ENCODE results near the gene TBC1D3.
"Not testable (repeated sequence)": the region's sequence is repeated elsewhere in the genome, so short reads cannot be mapped to it uniquely, and the experiment has no call there.

The TBC1D3 gene

DNA sequence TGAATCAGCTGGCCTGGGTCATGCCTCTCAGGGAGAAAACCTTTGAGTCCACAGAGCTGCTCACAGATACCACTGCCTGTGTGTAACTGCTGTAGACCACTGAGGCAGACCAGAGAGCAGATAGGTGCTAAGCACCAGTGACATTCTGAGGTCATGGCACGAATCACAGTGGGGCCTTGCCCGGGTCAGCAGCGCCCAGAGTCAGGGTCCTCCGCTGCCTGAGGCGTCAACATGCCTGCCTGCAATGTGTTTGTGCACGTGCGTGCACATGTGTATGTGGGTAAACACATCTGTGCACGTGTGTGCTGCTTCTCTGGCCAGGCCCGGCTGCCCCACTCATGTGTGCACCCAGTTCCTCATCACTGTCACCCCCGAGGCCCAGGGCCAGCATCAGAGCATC lies at the start of gene TBC1D3:
Gene TBC1D3, minus strand, starts transcription at position 101 of the 400 bp plus-strand sequence. CDS start 1,526 bp downstream, outside the sequence.
- not testable (repeated sequence) for H3K27ac ChIP-seq (ENCODE audit: low read depth, low read length); H3K4me3 ChIP-seq (ENCODE audit: low read depth in 1 of 2, low read length in 2 of 2); H3K4me1 ChIP-seq (ENCODE audit: control insufficient read depth in 1 of 2, insufficient read depth in 2 of 2, low read length in 2 of 2); H3K9ac ChIP-seq (ENCODE audit: low read depth in 1 of 2, low read length in 2 of 2); H3K36me3 ChIP-seq (ENCODE audit: control insufficient read depth in 1 of 2, insufficient read depth in 2 of 2, low read length in 2 of 2); H3K27me3 ChIP-seq (ENCODE audit: control insufficient read depth in 1 of 2, insufficient read depth in 2 of 2, low read length in 2 of 2); H3K9me3 ChIP-seq (ENCODE audit: control insufficient read depth in 1 of 2, low read length in 2 of 2)

DNA sequence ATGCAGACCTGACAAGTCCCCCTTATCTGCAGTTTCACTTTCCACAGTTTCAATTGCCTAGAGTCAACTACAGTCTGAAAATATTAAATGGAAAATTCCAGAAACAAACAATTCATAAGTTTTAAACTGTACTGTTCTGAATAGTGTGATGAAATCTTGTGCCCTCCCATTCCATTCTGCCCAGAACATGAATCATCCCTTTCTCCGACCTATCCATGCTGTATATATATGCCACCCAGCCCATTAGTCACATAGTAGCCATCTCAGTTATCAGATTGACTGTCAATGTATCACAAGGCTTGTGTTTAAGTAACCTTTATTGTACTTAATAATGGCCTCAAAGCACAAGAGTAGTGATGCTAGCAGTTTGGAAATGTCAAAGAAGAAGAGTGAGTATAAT lies 40.4 kb upstream of the TBC1D3 start:
- H3K36me3 ChIP-seq (ENCODE audit: control insufficient read depth in 1 of 2, insufficient read depth in 2 of 2, low read length in 2 of 2); H3K27me3 ChIP-seq (ENCODE audit: control insufficient read depth in 1 of 2, insufficient read depth in 2 of 2, low read length in 2 of 2); H3K4me3 ChIP-seq (ENCODE audit: low read depth in 1 of 2, low read length in 2 of 2): not testable (repeated sequence)

GRCh38 chr17:38225844-38226495 lies 33.6 kb upstream of the TBC1D3 start:
- not testable (repeated sequence) for H3K9ac ChIP-seq (ENCODE audit: low read depth in 1 of 2, low read length in 2 of 2); H3K4me3 ChIP-seq (ENCODE audit: low read depth in 1 of 2, low read length in 2 of 2); H3K27me3 ChIP-seq (ENCODE audit: control insufficient read depth in 1 of 2, insufficient read depth in 2 of 2, low read length in 2 of 2); H3K27ac ChIP-seq (ENCODE audit: low read depth, low read length); H3K36me3 ChIP-seq (ENCODE audit: control insufficient read depth in 1 of 2, insufficient read depth in 2 of 2, low read length in 2 of 2); H3K4me1 ChIP-seq (ENCODE audit: control insufficient read depth in 1 of 2, insufficient read depth in 2 of 2, low read length in 2 of 2); H3K9me3 ChIP-seq (ENCODE audit: control insufficient read depth in 1 of 2, low read length in 2 of 2)

More for the DNA sequence above, 40.4 kb upstream of the TBC1D3 start:
- H3K9ac ChIP-seq (ENCODE audit: low read depth in 1 of 2, low read length in 2 of 2); H3K27ac ChIP-seq (ENCODE audit: low read depth, low read length); H3K4me1 ChIP-seq (ENCODE audit: control insufficient read depth in 1 of 2, insufficient read depth in 2 of 2, low read length in 2 of 2); H3K9me3 ChIP-seq (ENCODE audit: control insufficient read depth in 1 of 2, low read length in 2 of 2): not testable (repeated sequence)

DNA sequence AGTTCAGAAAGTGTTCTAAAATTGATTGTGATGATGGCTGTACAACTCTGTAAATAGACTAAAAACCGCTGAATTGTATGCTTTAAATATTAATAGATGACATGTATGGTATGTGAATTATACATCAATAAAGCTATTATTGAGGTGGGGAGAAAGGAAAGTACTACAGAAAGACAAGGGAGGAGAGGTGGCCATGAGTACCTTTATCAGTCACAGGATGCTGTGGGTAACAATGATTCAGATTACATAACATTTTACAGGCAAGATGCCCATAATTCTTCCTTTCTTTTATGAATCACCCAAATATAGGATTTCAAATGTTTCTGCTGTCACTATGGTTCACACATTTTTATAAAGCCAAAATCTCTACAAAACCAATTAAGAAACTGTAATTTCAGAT lies 28.5 kb upstream of the TBC1D3 start:
- H3K27me3 ChIP-seq (ENCODE audit: control insufficient read depth in 1 of 2, insufficient read depth in 2 of 2, low read length in 2 of 2); H3K27ac ChIP-seq (ENCODE audit: low read depth, low read length): not testable (repeated sequence)

DNA sequence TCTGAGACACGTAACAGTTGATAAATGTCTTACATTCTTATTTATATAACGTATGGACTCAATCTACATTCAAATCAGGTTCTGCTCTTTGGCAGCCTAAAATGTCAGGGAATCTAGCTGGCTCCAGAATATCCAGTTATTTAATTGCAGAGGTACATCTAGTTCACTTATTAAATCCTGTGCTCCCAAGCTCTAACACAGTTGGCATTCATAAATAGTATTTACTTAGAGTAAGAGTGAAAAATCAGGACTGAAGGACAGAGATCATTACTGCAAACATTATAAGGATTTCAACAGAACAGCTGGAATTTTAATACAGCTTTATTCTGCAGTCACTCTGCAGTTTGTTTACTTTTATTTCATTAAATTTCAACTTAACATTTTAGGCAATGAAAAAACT lies 7.9 kb upstream of the TBC1D3 start:
- not testable (repeated sequence) for H3K4me1 ChIP-seq (ENCODE audit: control insufficient read depth in 1 of 2, insufficient read depth in 2 of 2, low read length in 2 of 2); H3K9ac ChIP-seq (ENCODE audit: low read depth in 1 of 2, low read length in 2 of 2); H3K9me3 ChIP-seq (ENCODE audit: control insufficient read depth in 1 of 2, low read length in 2 of 2); H3K27me3 ChIP-seq (ENCODE audit: control insufficient read depth in 1 of 2, insufficient read depth in 2 of 2, low read length in 2 of 2); H3K4me3 ChIP-seq (ENCODE audit: low read depth in 1 of 2, low read length in 2 of 2); H3K27ac ChIP-seq (ENCODE audit: low read depth, low read length); H3K36me3 ChIP-seq (ENCODE audit: control insufficient read depth in 1 of 2, insufficient read depth in 2 of 2, low read length in 2 of 2)

More for the DNA sequence above, 28.5 kb upstream of the TBC1D3 start:
- not testable (repeated sequence) for H3K4me1 ChIP-seq (ENCODE audit: control insufficient read depth in 1 of 2, insufficient read depth in 2 of 2, low read length in 2 of 2); H3K4me3 ChIP-seq (ENCODE audit: low read depth in 1 of 2, low read length in 2 of 2); H3K9ac ChIP-seq (ENCODE audit: low read depth in 1 of 2, low read length in 2 of 2); H3K36me3 ChIP-seq (ENCODE audit: control insufficient read depth in 1 of 2, insufficient read depth in 2 of 2, low read length in 2 of 2); H3K9me3 ChIP-seq (ENCODE audit: control insufficient read depth in 1 of 2, low read length in 2 of 2)

DNA sequence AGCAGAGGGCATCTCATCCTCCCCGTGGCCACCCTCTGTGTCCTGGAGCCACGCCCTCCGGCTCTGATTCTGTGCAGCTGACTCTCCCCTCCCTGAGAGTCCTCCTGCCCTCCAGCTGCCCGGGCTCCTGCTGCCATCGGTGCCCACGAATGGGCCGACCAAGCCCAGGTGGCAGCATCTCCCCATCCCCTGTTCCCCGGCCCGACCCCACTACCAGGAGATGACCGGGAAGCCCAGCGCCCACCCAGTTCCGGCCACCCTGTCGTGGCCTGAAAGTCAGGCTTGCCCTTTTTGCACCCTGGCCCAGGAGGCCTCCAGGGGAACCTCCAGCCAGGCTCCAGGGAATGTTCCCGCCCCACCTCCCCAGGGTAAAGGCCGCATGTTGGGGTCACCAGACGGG lies 57.5 kb downstream of the TBC1D3 start:
- H3K9ac ChIP-seq (ENCODE audit: low read depth in 1 of 2, low read length in 2 of 2); H3K4me3 ChIP-seq (ENCODE audit: low read depth in 1 of 2, low read length in 2 of 2); H3K9me3 ChIP-seq (ENCODE audit: control insufficient read depth in 1 of 2, low read length in 2 of 2); H3K27ac ChIP-seq (ENCODE audit: low read depth, low read length); H3K27me3 ChIP-seq (ENCODE audit: control insufficient read depth in 1 of 2, insufficient read depth in 2 of 2, low read length in 2 of 2); H3K4me1 ChIP-seq (ENCODE audit: control insufficient read depth in 1 of 2, insufficient read depth in 2 of 2, low read length in 2 of 2); H3K36me3 ChIP-seq (ENCODE audit: control insufficient read depth in 1 of 2, insufficient read depth in 2 of 2, low read length in 2 of 2): not testable (repeated sequence)

All from duodenal mucosa (tissue), 2 donors.